Muscle of arm (tissue), 12 donors: ENCODE data around the gene TMC1. TPM values are rescaled to one million over a fixed set of nuclear protein-coding genes. Genes with fewer than 3 reads are reported as not detected.

Source experiments
- DNase-seq: peaks from one replicate; pipeline ENCODE4 v3.0.0-alpha.2; 2013
- polyA plus RNA-seq, 12 donors: library from polyadenylated mRNA; unstranded; fragments of 120-200 nt; gene quantifications; one replicate each; pipeline ENCODE4 v1.2.1, GENCODE V29; 2013; ENCODE audit not compliant: insufficient read length in 12 of 12

The TMC1 gene
- polyA plus RNA-seq, 12 donors, result 0.41 to 2.8 (median 1.1) TPM; not detected in 2

DNA sequence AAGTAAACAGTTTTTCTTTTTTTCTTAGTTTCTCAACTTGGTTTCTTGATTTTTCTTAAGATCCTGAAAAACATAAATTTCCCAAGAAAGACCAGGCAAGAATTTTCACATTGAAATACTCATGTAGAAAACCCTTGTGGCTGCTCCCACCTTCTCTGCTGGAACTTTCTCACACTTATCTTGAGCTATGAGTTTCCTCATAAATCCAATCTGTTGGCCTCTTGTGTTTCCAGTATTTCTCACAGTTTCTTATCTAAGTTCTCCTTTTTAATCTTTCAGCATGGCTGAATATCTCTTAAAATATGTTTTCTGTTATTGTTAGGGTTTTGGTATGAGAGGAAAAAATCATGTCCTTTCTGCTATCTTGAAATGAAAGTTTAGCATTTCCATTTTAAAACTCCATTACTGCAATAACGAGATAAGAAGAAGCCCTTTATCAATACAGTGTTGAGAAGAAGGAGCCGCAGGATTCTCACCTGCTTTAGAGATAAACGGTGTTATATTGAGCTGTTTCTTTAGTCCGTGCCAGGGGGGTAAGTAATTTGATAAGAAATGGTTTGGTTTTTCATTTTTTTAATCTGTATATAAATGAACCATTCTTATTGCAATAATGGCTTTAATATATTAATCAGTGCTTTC, 342.2 kb downstream of the TMC1 start:
- DNase-seq, result no peak

- no peak for DNase-seq
Observed at GRCh38 chr9:72864327-72864726, 342.9 kb downstream of the TMC1 start.

DNA sequence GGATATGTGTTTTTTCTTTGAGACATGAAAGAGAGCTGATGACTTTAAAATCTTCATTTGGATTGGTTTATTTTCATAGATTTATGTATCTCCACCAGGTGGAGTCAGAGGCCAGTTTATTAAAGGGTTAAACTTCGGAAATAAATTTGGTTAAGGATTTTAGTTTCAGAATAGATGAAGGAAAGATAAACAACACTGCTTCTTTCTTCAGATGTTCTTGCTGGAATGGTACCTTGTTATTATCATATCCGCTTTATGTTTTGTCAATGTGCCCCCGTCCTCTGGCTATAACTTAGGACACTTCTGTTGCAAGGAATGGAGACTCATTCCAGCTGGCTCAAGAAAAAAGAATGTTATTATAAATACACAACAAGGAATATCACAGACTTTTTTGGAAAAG, 350.3 kb downstream of the TMC1 start:
- DNase-seq, result no peak

GRCh38 chr9:72872718-72873117, 351.3 kb downstream of the TMC1 start:
- DNase-seq, result no peak

- DNase-seq, result no peak
Observed at GRCh38 chr9:72873456-72873855, 352.0 kb downstream of the TMC1 start.

DNA sequence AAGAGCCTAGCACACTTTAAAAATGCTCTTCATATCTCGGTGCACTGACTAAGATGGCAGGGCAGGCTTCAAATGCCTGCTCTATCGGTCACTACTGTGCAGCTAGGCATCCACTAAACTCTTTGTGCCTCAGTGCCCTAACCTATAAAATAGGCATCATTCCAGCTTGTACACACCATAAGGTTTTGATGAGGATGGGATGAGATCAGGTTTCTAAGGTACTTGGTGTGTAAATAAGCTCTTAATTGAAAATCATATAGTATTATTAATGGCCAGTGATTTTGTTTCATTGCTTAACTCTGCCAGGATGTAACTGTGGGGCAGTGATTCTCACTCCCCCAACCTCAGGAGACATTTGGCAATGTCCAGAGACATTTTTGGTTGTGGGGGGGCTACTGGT, 352.9 kb downstream of the TMC1 start:
- no peak for DNase-seq

GRCh38 chr9:72875221-72875620, 353.8 kb downstream of the TMC1 start:
- no peak for DNase-seq

GRCh38 chr9:72880821-72881220, 359.4 kb downstream of the TMC1 start:
- DNase-seq, result no peak

GRCh38 chr9:72882117-72882775, 360.8 kb downstream of the TMC1 start:
- no peak for DNase-seq

DNA sequence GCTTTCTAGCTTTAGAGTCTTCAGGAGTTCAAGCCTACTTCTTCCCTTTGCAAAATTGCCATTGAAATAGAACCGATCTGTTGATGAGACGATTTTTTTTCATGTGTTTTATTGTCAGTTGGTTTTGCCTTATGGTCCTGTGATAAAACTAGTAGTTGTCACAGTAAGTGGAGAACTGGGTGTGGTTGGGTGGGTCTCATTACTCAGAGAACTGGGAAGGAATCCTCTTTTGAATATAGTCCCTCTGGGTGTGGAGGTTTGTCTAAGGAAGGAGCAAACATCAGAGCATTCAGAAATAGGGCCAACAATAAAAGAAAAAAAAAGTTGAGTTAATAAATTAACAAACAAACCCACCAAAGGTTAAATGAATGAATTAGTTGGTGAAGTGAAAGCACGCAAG, 362.5 kb downstream of the TMC1 start:
- no peak for DNase-seq

- DNase-seq, result no peak
Observed at GRCh38 chr9:72884508-72884907, 363.1 kb downstream of the TMC1 start.

Other genes starting within 250 kb of the TMC1 start
- 100 to 1,000 TPM; 113 to 255 (median 168) TPM for gene ZFAND5, start 156.4 kb upstream of the TMC1 start, polyA plus RNA-seq